NCI-H2107 treated with DMSO at 0.1 percent for 48 hours (cell line): ENCODE results near the gene AHSP.
"Not testable (repeated sequence)": the region's sequence is repeated elsewhere in the genome, so short reads cannot be mapped to it uniquely, and the experiment has no call there.

Experiments used
- DNase-seq: peaks from one replicate; lab custom pipeline; 2025; ENCODE audit not compliant: unreplicated experiment; lab: John Stamatoyannopoulos, UW

AHSP gene

GRCh38 chr16:31499928-31500327 is 27.8 kb upstream of the AHSP start:
- DNase-seq, result no peak

- DNase-seq, result no peak
These were observed 26.3 kb upstream of the AHSP start for GRCh38 chr16:31501226-31501965.

DNA sequence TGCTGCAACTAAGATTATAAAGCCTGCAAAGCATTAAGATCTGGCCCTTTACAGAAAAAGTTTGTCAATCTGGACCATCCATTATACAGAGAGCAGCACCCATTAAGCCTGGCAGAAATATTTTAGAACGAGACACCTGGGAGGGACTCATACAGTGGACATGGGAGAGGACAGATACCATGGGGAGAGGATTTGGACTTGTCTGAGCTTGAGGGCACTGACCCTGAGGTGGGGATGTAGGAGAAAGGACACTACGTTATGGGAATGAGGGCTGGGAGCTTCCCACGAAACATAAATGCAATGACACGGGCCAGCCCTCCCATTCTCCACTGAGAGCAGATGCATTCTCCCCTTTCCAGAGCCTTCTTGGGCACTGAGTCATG is 25.7 kb upstream of the AHSP start:
- DNase-seq, result no peak

GRCh38 chr16:31502981-31503380 is 24.7 kb upstream of the AHSP start:
- no peak for DNase-seq

DNA sequence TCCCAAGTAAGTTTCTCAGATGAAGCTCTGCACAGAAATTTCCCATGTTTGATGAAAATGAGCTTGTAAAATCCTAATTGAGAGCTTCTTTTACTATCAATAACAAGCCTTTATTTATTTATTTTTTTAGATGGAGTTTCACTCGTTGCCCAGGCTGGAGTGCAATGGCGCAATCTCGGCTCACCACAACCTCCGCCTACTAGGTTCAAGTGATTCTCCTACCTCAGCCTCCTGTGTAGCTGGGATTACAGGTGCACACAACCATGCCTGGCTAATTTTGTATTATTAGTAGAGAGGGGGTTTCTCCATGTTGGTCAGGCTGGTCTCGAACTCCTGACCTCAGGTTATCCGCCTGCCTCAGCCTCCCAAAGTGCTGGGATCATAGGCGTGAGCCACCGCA is 24.1 kb upstream of the AHSP start:
- not testable (repeated sequence) for DNase-seq

DNA sequence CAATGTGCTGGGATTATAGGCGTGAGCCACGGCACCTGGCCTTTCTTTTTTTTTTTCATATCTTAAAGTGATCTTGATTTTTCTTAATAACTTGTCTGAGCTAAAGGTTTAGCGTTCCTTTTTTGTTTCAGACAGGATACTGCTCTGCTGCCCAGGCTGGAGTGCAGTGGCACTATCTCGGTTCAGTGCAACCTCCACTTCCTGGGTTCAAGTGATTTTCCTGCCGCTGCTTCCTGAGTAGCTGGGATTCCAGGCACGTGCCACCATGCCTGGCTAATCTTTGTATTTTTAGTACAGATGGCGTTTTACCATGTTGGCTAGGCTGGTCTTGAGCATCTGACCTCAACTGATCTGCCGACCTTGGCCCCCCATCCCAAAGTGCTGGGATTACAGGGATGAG is 23.5 kb upstream of the AHSP start:
- DNase-seq, result no peak

- DNase-seq, result no peak
These were observed 22.2 kb upstream of the AHSP start for GRCh38 chr16:31505483-31505882.

DNA sequence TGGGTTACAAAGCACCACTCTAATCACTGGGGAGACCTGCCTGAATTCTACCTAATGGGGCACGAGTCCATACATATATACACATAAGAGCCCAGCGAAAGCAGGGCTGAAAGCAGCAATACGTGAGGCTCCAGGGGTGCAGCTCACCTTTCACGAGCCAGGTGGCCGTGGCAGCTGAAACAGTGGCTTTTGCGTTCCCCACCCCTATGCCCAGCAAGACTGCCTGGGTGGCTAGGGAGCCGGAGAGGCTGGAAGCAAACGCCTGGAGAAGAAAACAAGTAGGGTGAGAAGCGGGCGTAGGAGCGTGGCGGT is 20.1 kb upstream of the AHSP start:
- DNase-seq, result no peak

DNA sequence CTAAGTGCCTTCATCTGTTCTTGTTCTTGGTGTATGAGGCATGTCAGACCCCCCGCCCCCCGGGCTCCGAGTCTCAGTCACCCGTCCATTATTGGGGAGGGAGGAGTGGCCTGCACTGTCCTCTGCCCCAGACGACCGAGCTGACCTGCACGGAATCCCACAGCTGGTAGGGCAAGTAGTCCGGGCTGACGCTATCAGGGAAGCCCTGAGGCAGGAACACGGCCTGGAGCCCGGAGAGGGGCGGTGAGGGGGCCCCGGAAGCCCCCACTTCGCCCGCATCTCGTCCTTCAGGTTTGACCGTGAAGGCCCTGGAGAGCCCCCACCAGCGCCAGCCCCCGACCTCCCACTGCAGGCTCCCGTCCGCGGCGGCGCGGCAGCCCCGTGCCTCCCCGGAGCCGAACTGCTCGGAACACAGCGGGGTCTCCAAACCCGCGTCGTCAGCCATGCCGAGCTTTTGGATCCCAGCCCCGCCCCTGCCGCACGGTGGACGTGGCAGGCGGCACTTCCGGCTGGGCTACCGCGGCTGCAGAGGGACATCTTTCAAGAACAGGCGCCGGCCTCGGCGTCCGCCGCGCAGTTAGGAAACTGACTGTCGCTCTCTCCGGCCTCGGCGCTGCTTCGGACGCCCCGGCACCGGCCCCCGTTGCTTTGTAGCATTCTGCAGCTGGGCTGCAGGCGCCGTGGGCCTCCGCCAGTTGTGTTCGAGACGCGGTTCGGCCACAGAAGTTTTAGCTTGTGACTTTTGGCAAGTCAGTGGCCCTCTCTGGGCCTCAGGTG is 19.6 kb upstream of the AHSP start, which contains the start of gene RUSF1:
Gene RUSF1 (minus strand): TSS at position 463 of the 777 bp plus-strand sequence. CDS start 18 bp downstream, at position 445.
- DNase-seq, result peak; percentile 50

GRCh38 chr16:31508706-31509195 is 18.9 kb upstream of the AHSP start:
- DNase-seq, result no peak

DNA sequence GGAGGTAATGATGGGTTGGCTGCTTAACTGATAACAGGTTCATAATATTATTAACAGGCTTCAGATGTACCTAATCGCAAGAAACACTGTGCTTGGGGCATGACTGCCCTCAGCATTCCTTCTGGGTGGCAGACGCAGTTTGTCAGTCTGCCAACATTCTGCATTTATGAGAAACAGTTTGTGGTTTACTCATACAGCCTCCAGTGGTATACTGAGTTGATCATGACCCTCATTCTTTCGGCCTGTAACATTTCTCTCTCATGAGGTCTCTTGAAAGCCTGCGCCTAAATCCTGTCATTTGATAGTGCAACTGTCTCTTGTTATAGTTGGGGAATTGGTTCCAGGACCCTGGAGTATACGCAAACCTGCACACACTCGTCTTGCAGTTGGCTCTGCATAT is 14.6 kb upstream of the AHSP start:
- DNase-seq, result no peak

- DNase-seq, result no peak
These were observed 13.8 kb upstream of the AHSP start for GRCh38 chr16:31513884-31514283.

DNA sequence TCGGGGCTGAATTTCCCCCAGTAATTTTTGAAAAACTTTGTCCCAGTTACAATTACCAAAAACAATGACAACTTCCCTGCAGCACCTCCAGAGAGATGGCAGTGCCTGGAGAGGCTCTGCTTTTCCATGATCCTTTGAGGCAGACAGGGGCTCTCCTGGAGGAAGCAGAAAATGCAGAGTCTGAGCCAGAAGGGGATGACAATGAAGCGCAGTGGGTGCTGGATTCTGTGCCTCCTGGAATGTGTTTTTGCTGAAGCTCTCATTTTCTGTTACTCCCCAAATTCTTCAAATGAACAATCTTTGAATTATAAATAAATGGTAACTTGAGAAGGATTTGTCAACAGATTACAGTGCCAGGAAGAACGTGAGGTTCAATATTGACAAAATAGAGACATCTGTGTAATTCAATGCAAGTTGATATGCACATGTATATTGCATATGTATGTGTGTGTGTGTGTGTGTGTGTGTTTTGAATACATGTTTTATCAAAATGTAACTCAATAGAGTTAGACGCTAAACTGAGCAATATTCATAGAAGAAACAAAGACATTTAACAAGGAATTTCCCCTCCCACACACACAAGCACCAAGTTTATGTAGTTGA is 9.8 kb upstream of the AHSP start:
- DNase-seq, result no peak

DNA sequence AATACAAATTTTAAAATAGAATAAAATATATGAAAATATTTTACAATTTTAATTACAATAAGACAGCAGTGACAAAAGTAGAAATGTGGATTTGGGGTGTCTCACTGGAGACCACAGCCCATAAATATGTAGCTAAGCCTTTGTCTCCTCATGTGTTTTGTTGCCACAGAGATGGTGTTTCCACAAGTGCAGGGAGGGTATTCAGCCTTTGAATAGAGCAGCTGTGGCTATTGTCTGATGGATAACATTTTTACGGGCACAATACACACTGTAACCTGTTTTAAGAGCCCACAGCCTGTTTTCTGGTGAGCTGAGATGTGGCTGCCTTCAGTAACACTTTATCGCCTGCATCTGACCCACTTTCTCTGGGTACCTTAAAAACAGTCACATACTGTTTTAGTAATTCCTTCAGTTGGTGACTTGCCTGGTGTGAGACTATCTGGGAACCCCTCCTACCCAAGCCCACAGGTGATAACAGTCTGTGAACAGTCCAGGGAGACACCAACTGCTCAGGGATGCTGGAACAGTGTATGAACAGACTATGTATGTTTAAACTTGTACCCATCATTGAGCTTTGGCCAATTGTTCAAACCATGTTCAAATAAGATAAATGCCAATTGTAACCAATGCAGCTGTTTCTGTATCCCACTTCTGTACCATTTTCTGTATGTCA is 7.8 kb upstream of the AHSP start:
- peak; percentile 48 for DNase-seq

DNA sequence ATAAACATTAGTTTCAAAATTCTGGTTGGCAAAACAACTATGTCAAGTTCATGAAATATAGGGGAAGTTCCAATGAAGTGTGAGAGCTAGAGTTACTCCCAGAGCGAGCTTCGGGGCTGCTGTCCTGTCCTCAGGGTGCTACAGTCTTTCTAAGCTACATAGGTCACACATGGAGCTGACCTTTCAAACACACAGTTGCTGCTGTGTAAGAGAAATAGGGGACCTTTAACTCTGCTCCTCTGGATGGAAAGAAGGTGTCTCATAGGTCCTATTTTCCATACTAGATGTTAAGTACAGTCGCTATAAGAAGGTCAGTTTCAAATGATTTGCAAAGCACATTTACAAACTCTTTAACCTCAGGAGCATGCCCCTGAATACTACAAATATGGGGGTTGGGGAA is 6.3 kb upstream of the AHSP start:
- no peak for DNase-seq

- no peak for DNase-seq
These were observed 5.6 kb upstream of the AHSP start for GRCh38 chr16:31522071-31522470.

GRCh38 chr16:31523768-31524167 is 3.9 kb upstream of the AHSP start:
- DNase-seq, result not testable (repeated sequence)

GRCh38 chr16:31525113-31525512 is 2.6 kb upstream of the AHSP start:
- DNase-seq, result no peak

- DNase-seq, result no peak
These were observed 915 bp downstream of the AHSP start for GRCh38 chr16:31528523-31529107.

- DNase-seq, result no peak
These were observed 1.6 kb downstream of the AHSP start for GRCh38 chr16:31529108-31529936.
